HG03135 (cell line): ENCODE results near the gene RNF145.
"Not testable (repeated sequence)": the region's sequence is repeated elsewhere in the genome, so short reads cannot be mapped to it uniquely, and the experiment has no call there.

Source experiments
- ATAC-seq: cut with Tn5 transposase; IDR thresholded peaks from one replicate; pipeline ENCODE4 v1.9.1; 2021; ENCODE audit warnings: mild to moderate bottlenecking, moderate library complexity; ENCODE audit not compliant: unreplicated experiment

Gene RNF145

DNA sequence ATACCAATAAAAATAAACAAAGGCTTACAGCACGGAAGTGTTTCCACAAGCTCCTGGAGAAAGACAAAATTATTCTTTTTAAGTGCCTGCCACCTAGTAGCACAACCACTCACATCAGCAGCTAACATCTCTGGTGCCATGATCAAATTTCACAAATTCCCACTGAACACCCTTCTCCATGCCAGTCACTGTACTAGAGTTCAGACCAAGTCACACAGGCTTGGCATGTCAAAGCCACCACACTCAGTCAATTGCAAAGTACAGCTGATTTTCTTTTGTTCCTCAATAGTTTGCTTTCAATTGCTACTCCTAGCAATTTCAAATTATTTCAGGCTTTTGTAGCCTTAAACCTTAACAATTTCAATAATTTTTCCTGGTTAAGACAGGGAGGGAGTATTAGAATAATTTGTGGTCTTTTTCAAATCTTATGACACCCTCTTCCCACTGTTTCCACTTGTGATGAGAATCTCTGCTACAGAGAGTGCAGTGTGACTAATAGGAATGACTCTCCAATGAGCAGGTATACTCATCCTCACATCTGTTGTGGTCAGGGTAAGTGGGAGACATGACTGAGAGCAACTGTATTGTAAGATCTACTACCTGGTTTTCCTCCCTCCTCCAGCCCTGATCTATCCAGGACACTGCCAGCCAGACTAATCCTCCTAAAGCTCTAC is 46.2 kb downstream of the RNF145 start:
- ATAC-seq = no peak

DNA sequence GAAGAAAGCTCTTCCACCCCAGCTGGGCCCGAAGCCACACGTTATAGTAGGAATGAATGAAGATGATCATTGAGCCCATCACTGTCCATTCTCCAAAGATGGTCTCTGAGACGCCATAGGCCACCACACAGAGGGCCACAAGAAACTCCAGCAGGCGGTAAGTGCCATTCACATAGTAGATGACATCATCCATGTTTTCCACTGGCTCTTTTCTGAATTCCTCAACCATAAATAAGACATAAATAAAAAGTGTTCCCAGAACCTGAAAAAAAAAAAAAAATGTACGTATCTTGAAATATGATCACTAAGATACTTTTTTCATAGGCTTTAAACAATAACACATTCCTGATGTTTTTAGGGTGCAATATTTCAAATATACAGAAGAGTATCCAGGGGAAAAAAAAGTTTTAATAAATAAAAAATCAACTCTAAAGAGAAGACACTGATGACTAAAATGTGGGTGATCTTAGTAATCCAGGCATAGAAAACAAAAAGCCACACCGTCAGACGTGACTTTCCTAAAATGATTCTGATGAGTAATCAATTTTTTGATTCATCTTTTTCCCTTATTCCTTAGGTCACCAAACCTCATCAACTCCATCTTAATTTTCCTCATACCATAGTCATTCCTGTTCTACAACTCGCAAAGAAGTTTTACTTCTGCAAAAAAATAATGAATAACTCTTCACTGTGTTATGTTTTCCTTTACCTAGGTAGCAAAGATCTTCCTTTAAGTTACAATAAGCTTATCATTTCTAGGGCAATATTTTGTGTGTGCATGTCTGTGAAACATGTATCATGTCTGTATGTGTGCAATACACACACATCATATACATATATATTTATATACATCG is 47.8 kb downstream of the RNF145 start:
- ATAC-seq = no peak

DNA sequence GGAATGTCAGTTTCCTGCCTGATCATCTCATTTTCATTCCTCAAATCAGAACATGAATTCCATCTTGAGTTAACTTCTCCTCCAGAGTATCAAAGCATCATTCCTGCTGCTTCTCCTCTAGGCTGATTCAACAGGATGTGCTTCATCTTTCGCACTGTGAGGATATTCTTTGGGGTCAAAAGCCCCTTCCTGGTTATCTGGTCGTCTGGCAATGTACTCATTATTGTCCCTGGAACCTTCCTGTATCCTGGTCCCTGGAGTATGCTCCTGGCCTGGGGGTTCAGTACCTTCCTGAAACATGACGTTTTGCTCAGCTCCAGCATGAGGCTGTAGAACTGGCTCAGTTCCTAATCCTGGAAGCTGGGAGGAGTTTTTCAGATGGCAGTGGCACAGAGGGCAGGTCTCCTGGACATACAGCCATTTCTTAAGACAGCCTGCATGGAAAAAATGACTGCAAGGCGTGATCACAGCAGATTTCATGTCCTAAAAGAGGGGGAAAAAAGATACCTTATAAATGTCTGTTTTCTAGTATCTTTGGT is 50.7 kb downstream of the RNF145 start:
- ATAC-seq = not testable (repeated sequence)

DNA sequence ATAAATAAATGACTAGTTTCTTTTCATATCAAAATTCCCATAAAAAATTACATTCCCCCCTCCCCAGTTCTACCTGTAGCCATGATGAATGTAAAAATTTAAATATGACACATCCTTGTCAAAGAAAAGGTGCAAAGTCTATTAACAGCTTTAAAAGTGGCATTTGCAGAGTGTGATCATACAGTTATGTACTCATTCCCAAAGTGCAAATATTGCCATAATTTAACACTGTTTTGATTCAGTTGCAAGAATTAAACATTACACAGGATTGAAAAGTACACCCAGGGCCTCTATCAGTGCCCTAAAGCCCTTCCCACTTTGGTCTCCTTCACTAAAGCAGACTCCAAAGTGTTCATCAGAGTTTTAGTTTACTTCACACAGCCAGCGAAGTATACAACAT is 51.8 kb downstream of the RNF145 start:
- no peak for ATAC-seq

DNA sequence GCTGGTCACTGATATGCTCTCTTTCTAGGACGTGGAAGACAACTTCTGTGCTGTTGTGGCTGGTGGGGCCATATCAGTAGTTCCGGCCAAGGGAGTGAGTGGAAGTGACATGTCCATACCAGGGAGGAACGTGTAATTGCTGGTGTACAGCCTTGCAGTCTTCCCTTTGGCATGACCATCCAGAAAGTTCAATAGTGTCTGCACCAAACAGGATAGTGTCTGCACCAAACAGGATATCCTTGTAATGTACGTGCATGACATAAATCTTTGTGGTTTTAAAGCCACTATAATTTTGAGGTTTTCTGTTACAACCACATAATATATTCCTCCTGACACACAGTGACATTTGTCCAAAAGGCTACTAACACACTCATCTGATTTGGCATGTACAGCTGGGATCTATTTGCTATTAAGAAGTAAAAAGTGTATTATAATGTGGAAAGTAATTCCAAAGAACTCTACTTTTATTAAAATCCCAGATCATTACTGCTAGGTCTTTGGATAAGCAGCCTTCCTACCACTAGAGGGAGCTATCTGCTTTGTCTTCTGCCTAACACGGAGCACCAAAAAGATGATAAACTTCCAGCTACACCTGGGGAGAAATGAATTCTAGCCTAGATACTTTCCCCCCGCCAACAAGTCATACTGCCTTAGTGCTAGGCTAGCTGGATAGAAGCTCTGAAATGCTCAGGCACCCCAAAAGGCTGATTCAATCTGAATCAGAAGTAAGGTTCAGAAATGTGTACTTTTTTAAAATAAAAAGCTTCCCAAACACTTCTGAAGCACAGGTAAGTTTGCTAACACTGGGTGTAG is 52.7 kb downstream of the RNF145 start:
- ATAC-seq = no peak

DNA sequence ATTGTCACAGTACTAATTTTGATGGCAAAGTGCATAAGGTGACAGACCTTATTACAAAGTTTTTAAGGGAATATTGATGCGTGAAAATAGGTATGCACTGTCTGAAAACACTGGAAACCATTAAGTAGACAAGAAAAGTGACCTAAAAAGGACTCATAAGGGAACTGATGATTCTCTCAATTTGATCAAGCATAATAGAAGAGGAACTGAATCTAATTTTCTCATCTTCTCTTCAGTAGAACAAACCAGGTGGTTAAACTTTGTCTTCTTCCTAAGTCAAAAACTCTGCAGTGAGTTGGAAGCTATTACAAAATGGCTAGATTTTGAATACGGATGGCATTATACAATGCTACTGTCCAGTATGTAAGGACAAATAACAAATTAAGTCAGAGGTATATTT is 53.4 kb downstream of the RNF145 start:
- ATAC-seq = no peak

DNA sequence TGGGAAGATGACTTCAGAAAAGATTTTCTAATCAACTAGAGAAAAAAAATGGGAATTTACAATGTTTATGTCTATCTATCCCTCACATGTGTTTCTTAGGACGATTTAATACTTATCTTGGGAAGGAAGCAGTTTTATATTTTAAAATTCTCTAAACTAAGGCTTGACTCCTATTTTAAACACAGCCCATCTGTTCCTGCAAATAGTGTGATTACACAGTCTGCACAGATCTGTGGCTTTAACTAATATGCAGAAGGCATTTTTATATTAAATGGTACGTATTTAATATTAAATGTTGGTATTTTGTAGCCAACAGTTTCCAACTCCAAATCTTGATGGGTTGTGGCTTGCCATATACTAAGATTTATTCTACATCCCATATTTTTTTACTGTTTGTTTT is 56.5 kb downstream of the RNF145 start:
- ATAC-seq = no peak

DNA sequence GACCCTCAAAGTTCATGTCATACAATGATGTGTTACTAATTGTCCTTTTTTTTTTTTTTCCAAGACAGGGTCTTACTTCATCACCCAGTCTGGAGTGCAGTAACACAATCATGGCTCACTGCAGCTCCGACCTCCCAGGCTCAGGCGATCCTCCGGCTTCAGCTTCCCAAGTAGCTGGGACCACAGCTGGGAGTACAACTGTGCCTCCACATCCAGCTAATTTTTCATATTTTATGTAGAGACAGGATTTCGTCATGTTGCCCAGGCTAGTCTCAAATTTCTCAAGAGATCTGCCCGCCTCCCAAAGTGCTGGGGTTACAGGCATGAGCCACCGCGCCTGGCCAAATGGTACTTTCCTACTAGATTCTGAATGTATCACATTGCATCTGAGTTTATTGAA is 60.3 kb downstream of the RNF145 start:
- ATAC-seq = no peak

DNA sequence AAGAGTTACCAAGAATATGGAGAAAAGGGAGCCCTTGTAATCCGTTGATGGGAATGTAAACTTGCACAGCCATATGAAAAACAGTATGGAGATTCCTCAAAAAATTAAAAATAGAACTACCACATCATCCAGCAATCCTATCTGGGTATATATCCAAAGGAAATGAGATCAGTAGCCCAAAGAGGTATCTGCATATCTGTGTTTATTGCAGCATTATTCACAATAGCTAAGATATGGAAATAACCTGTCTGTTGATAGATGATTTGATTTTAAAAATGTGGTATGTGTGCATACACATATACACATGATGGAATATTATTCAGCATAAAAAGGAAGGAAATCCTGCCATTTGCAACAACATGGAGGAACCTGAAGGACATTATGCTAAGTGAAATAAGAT is 61.4 kb downstream of the RNF145 start:
- ATAC-seq = no peak

DNA sequence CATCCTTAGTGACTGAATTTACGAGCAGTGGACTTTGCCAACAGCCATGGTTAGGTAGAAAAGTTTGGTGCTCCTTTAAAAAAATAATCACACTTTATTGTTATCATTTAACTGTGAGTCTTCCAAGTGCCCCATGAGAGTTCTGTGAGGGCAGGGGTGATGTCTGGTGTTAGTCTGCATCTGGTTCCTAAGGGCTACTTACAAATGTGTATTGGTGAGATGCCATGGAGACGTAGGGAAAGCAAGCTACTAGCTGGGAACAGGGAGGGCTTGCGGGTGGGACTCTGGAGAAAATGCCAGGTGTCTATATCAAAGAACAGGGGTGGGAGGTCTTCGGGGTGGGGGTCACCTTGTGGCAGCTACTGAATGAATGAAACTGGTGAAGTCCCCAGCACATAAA is 62.5 kb downstream of the RNF145 start:
- ATAC-seq = no peak

DNA sequence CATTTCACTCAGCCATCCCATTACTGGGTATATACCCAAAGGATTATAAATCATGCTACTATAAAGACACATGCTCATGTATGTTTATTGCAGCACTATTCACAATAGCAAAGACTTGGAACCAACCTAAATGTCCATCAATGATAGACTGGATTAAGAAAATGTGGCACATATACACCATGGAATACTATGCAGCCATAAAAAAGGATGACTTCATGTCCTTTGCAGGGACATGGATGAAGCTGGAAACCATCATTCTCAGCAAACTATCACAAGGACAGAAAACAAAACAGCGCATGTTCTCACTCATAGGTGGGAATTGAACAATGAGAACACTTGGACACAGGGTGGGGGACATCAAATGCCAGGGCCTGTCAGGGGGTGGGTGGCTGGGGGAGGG is 64.2 kb downstream of the RNF145 start:
- not testable (repeated sequence) for ATAC-seq

DNA sequence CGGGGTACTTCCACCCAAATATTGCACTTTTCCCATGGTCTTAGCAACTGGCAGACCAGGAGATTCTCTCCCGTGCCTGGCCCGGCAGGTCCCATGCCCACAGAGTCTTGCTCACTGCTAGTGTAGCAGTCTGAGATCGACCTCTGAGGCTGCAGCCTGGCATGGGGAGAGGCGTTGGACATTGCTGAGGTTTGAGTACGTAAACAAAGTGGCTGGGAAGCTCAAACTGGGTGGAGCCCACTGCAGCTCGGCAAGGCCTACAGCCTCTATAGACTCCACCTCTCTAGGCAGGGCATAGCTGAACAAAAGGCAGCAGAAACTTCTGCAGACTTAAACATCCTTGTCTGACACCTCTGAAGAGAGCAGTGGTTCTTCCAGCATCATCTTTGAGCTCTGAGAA is 69.6 kb downstream of the RNF145 start:
- ATAC-seq = no peak

DNA sequence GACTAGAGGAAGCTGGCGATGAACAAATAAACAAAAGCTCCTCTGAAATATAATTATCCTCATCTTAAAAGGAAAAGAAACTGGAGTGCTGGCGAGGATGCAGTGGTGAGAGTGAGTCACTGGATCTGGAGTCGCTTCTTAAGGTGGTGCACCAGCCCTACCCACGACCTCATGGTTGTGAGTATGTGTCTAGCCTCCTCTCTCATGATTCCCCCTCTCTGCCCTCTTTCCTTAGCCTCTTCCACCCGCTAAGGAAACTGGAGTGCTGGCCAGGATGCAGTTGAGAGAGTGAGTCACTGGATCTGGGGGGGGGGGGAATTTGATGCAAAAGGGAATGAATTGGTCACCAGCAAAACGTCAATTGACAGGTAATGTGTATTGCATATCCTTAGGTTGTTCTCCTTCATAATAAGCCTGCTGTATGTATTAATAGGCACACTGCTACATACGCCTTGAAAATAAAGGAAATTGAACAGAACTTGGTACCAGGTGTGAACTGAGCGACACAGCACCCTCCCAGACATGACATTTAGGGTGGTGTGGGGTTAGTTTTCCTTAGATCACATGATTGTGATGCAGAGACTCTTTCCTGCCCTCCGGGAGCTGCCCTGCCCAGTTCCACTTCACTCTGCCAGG is 73.3 kb downstream of the RNF145 start:
- no peak for ATAC-seq

DNA sequence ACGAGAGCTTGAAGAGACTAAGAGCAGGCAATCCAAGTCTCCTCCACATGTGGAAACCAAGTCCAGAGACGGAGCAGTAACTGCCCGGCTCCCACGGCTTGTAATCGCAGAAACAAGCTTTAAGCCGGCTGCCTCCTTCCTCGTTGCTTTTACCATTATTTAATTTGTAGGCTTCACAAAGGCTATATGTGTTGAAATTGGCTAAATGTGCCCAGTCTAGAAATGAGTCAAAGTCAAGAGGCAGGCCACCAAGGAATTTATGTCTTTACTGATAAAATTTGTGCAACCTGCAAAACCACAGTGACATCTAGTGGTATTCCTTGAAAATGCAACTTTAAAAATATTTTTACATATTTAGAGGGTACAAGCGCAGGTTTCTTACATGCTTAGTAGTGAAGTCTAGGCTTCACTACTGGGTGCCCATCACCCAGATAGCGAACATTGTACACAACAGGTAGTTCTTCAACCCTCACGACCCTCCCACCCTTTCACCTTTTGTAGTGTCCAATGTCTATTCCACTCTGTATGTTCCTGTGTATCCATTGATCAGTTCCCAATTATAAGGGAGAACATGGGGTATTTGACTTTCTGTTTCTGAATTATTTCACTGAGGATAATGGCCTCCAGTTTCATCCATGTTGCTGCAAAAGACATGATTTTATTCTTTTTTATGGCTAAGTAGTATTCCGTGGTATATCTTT is 76.2 kb downstream of the RNF145 start:
- no peak for ATAC-seq

DNA sequence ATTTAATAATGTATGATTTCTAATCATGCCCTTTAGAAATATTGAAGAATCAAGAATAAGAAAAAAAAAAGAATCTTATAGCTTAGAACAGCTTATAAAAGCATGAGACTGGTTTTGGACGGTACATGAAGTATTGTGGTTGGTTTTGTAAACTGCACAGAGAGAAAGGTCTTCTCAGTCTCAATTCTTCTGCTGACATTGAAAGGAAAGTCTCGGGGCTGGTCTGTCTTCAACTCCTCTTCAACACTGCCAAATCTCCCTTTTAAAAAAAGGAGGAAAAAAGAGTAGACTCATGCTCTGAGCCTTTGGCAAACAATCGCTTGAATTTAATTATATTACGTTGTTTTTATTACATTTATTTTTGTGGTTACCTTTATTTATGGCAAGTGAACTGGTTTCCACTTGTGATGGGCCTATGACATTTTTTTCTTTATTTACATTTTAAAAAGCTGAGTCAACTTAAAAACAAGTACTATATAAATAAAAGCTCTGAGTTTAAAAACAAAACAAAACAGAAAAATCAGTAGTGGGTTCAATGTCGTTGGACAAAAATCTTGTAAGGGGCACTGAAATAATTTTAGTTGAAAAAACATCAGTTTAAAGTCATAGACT is 76.8 kb downstream of the RNF145 start:
- no peak for ATAC-seq

DNA sequence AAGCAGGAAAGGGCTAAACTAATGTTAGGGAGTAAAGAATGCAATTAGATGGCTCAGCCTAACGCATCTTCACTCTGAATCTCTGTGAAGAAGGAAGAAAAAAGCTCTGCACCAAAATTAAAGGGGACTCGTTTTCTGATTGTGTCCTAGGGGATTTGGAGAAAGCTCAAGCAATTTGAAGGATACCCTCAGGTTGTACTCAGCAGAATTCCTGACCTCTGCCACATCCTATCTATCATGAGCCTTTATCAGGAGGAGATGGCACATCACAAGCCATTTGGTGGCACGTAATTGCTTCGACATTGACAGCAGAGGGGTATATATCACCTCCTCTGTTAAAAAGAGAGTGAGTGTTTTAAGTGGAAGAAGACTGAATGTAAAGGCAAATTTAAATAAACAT is 77.4 kb downstream of the RNF145 start:
- ATAC-seq = no peak

DNA sequence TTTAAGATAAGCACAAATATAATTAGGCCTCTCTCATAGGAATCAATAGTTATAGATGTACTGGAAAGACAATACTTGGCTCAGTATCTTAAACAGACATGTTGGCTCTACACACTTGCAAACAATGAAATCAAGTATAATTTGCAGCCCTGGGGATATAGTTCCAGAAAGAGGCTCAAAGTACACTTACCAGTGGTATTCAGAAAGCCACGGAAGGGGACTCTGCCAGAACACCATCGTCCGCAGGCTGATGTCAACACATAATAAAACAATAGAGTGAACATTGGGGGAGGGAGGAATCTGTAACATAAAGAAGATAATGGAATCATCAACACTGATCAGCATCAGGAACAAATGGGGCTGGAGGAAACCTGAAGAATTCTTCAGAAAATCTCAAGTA is 78.5 kb downstream of the RNF145 start:
- ATAC-seq = no peak

DNA sequence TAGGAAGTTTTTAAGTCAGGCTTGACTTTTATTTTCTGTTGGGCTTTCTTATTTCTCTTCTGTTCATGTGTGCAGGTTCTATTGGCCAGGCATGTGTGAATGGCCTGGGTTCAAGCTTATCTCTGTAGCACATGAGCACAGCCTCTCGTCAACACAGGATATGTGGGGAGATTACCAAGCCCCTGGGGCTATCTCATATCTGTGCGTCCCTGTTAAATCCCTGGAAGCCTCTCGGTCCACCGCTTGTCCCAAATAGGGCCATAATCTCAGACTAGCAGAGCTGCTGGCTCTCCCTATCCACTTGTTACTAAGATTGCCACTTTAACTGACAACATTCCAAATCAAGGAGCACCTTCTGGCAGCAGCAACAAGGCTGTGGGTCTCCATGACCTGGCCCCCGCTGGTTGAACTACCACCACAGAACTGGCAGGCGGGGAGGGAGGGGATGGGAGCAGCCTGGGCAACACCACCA is 81.2 kb downstream of the RNF145 start:
- no peak for ATAC-seq

DNA sequence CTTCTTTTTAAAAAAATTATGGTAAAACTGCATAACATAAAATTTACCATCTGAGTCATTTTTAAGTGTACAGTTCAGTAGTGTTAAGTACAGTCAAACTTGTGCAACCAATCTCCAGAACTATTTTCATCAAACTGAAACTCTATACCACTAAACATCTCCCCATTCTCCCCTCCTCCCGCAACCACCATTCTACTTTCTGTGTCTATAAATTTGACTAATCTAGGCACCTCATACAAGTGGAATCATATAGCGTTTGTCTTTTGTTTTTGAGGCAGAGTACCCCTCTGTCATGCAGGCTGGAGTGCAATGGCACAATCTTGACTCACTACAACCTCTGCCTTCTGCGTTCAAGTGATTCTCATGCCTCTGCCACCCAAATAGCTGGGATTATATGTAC is 85.7 kb downstream of the RNF145 start:
- ATAC-seq = no peak

DNA sequence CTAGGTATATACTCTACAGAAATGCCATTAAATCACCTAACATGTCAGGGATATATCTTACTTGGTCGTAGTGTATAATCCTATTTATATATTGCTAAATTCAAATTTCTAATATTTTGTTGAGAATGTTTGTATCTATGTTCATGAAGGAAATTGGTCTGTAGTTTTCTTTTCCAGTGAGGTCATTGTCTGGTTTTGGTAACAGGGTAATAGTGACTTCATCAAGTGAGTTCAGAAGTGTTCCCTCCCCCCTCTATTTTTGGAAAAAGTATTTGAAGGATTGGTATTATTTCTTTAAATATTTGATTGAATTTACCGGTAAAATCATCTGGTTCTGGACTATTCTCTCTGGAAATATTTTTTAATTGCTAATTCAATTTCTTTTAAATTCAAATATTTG is 86.2 kb downstream of the RNF145 start:
- ATAC-seq = no peak
